KOPT-K1 (cell line): ENCODE results near the gene AGAP1.

Source experiments
- H3K27ac ChIP-seq: fragments of 200-600 bp; sonication (generic); 2 replicates; pipeline ENCODE4 v1.5.1; 2016; ENCODE audit warnings: antibody characterized with exemption, mild to moderate bottlenecking, low read depth, low read length; ENCODE audit not compliant: poor library complexity, severe bottlenecking
- H3K36me3 ChIP-seq: fragments of 200-600 bp; sonication (generic); 2 replicates; pipeline ENCODE4 v1.5.1; 2017; ENCODE audit warnings: antibody characterized with exemption, mild to moderate bottlenecking, low read length, moderate library complexity; ENCODE audit not compliant: insufficient read depth
- H3K9me3 ChIP-seq: fragments of 200-600 bp; sonication (generic); 2 replicates; pipeline ENCODE4 v1.5.1; 2017; ENCODE audit warnings: antibody characterized with exemption, low read length, mild to moderate bottlenecking; ENCODE audit not compliant: insufficient read depth, poor library complexity, severe bottlenecking

The AGAP1 gene

DNA sequence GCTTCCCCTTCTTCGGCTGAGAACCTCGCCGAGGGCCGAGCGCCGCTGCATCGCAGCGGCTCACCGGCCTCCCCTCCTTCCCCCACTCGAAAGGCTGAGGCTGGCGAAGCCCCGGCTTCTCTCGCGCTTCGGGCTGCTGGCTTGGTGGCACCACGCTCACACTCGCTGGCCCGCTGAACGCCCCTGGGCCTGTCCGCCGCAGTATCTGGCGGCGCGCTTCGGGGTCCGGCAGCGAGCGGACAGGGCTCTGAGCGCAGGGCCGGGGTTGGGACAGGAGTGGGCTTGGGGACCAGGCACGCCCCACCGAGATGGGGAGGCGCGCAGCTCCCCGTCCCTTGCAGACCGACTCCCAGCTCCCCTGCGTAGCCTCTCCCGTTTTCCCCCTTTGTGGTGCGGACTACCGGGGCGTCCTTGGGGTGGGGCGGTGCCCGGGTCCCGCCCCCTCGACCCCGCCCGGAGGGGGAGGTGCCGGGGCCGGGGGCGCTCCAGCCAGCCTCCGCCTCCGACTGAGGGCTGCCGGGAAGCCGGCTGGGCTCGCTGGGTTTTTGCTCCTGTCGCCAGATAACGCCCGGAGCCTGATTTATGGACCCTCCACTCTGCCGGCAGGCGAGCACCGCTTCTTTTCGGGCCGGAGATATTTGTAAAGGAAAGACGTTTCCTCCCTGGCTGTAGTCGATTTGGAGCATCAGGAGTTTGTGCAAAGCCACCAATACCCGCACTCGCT, 670.5 kb downstream of the AGAP1 start:
- H3K9me3 ChIP-seq, result no peaks in the 10 kb centered on the region
- H3K27ac ChIP-seq, result no peak overlapping the region
- H3K36me3 ChIP-seq, result no peaks in the 10 kb centered on the region

DNA sequence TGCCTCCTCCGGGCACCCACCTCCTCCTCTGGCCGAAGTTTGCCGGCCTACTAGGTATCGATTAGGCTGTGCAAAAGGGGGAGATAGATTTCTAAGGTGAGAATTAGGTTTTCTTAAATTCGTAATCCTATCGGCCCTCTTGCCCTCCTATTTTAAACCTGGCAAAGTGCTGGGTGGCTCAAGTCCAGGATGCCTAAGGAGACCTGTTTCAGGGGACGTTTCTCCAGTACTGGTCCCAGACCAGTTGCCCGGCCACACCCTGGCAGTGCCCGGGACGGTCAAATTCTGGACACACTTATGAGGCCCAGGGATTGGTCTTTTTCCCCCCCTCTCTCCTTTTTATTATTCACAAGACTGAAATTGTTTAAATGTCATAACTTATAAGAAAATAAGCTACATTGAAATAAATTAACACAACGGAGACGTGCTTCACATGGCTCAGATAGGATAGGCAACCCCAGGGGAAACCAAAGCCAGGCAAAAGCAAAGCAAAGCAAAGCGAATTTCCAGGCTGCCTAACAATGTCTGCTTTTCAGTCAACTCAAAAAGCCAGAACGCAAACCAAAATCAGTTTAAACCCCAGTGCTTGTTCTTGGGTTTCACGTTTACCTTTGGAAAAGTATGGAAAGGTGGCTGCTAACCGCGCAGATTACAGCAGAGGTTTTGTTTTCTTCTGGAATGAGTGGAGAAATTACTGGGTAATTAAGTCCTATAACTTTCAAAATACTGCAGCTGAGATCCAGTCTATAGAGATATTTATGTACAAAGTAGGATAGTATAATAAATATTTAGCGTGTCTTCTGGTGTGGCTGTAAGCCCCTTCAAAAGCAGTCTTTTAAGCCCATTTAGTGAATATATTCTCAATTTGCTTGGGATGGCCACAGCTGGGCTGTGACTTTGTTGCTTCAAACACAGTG, 671.3 kb downstream of the AGAP1 start:
- Histone ChIP-seq H3K9me3 (no peaks in the 10 kb centered on the region), H3K36me3 (no peaks in the 10 kb centered on the region), H3K27ac (no peak overlapping the region)

GRCh38 chr2:236165842-236166795, 672.3 kb downstream of the AGAP1 start:
- H3K9me3 ChIP-seq, result no peaks in the 10 kb centered on the region
- no peaks in the 10 kb centered on the region for H3K36me3 ChIP-seq
- H3K27ac ChIP-seq, result no peak overlapping the region

DNA sequence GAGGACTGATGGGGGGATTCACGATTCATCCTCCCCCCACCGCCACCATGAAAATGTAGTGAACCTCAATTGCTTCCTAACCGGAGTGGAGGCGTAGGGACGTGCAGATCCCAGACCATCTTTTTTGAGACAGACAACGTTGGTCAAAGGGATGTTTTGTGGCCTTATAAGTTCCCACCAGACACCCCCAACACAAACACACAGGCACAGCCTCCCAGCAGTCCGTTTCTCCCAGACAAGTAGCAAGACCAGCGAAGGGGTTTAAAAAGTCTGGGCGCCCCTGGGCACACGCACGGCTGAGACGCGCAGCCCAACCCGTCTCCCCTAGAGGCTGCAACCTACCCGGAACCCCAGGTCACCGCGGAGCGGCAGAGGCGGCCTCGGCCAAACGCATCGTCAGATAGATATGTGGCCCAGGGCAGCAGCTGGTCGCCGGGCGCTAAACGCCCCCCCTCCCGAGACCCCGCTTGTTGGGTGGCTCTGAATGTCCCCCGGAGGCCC, 673.0 kb downstream of the AGAP1 start:
- Histone ChIP-seq H3K27ac (no peak overlapping the region), H3K36me3 (no peaks in the 10 kb centered on the region), H3K9me3 (no peaks in the 10 kb centered on the region)

DNA sequence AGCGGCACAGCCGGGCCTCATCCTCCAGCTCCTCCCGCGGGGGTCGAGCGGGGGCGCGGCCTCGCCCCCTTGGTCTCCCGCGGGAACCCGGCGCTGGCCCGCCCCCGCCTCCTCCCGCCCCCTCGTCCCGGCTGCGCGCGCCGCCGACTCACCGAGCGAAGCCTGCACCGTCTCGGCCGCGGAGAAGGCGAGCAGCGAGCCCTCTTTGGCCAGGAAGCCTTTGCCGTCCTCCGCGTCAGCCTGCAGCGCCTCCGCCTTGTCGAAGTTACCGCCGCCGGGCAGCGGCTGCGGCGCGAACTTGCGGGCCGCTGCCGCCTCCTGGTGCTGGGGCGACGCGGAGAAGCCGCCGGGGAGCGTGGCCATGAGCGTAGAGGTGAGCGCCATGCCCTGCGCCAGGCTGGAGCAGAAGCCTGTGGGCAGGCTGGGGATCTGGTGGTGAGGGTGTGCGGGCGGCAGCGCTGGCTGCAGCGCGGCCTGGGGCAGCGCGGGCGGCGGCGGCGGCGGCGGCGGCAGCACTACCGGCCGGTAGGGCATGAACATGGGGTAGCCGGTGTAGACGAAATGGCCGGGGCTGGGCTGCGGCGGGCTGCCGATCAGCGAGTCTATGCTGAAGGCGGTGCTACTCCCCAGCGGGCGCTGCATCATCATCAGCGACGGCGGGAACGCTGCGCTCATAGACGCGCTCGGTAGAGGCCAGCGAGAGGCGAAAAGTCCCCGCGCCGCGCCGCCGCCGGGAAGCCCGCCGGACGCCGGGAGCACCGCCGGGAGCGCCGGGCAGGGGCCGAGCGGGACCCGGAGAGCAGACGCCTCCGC, 673.7 kb downstream of the AGAP1 start:
- Histone ChIP-seq H3K27ac (no peak overlapping the region), H3K9me3 (no peaks in the 10 kb centered on the region), H3K36me3 (no peaks in the 10 kb centered on the region)

DNA sequence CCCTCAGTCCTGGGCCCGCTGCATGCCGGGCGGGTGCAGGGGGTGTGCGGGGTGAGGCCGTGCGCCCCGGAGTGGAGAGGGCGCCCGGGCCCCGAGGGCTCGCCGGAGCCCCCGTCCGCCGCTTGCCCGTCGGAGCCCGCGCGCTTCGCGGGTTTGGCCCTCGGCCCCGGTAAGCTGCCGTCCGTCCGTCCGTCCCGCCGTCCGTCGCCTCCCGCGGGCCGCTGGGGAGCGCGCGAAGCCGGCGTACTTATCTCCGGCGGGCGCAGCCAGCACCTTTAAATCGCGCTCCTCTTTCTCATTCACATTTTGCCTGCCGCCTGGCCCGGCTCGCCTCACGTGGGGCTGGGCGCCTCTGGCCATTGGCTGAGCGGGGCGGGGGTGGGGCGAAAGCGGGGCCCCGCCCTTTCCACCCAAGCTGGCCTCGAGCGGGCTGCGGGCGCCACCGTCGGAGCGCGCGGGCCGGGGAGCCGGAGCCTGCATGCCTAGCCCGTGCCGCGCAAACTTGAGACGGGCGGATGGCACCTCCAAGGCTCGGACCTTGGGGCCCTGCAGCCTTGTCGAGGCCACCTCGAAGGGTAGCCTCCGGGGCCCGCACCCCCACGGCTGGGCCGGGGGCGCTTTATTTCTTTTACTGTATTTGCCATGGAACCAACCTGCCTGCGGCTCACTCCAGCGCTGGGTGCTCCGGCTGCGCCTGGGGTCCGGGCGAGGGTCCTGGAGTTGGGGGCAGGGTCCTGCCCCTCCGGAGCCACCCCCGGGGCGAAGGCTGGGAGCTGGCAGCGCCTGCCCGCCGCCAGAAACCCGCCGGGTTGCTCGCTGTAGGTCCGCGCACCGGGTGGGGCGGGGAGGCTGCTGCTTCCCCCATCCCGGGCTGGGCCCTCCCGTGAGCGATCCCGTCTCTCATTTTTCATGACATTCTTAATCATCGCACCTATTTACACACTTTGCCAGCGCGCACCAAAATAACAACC, 674.6 kb downstream of the AGAP1 start, which contains the start of gene GBX2:
GBX2 (minus strand) TSS at position 277 of the 971 bp plus-strand sequence. CDS start 415 bp downstream, outside the sequence.
- H3K9me3 ChIP-seq, result no peaks in the 10 kb centered on the region
- H3K36me3 ChIP-seq, result no peaks in the 10 kb centered on the region
- H3K27ac ChIP-seq, result no peak within 1 kb of the TSS

DNA sequence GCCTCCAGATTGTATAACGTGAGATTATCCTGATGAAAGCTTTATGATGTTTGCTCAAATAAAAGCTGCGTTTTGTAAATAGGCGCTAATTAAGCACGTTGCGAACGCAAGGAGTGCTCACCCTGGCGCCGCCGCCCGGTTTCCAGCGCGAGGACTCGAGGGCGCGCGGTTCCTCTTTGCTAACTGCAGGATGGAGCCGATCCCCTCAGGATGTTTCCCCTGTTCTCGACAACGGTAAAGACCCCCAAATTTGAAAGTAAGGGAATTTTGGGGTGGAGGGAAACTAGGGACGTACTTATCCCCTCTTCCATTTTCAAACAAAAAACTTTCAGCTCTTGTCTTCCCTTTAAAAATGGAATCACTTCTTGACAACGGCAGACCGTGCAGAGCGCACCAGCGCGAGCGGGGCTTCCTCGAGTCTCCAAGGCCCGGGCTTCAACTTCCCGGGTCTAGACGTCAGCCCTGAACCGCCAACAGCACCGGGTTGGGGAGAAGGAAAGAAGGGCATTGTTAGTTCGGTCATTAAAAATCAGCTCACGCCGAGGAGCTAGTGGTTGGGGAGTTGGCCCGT, 675.4 kb downstream of the AGAP1 start:
- H3K36me3 ChIP-seq, result no peaks in the 10 kb centered on the region
- H3K27ac ChIP-seq, result no peak overlapping the region
- H3K9me3 ChIP-seq, result no peaks in the 10 kb centered on the region

DNA sequence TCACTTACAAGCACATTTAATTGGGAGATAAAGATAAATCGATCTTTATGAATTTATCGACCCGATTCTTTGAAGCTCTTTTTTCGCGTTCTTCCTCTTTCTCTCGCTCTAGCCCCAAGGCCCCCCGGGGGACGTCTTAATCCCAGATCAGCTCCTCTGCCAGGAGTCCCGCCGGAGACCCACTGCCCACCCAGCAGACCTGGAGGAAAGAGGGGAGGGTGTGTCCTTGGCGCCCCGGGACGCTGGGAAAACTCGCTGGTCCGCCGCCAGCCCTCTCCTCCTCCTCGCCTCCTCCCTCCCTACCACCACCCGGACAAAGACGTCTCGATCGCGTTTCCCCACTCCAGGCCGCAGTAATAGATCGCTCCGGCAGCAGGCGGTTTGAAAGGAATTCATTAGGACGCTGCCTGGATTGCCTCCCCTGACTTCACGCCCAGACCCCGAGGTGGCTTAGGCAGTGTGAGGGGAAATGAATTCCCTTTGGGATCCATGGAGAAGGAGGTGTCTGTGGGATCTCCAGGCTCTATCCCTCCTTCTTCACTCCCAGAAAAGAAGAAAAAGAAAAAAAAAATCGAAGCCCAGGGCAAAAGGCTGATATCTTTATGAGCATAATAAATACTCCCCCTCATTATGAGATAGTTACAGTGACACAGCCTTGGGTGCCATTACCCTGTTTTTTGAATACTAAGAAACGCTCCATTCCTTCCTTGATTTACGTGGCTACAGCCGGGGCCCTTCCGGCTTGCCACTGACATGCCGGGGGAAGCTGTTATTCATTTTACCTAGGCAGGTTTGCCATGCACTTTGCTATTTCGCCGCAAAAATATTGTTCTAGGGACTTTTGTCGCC, 676.1 kb downstream of the AGAP1 start:
- Histone ChIP-seq H3K27ac (no peak overlapping the region), H3K36me3 (no peaks in the 10 kb centered on the region), H3K9me3 (no peaks in the 10 kb centered on the region)

DNA sequence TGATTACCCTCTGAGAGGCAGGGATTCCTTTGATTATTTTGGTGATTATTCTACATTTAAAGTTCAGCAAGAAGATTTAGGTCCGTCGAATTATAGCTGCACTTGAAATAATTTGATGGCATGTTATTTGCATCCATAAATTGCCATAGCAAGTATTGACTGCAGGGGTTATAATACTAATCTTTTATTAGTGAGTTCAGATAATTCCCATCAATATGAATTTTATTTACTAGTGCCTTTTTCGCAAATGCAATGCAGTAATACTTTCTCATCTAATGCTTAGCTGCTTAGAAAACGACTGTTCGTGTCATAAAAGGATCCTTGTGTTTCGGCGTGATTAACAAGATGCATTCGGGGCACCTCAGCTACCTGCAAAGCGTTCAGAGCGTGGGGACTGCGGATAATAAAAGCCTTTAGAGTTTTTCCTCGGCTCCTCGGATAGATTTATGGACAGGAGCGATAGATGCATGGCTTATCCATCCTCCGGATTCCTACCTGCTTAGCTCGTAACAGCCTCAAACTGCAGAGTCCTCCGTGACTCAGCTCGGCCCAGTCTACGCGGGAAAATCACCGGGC, 676.8 kb downstream of the AGAP1 start:
- Histone ChIP-seq H3K36me3 (no peaks in the 10 kb centered on the region), H3K9me3 (no peaks in the 10 kb centered on the region), H3K27ac (no peak overlapping the region)

DNA sequence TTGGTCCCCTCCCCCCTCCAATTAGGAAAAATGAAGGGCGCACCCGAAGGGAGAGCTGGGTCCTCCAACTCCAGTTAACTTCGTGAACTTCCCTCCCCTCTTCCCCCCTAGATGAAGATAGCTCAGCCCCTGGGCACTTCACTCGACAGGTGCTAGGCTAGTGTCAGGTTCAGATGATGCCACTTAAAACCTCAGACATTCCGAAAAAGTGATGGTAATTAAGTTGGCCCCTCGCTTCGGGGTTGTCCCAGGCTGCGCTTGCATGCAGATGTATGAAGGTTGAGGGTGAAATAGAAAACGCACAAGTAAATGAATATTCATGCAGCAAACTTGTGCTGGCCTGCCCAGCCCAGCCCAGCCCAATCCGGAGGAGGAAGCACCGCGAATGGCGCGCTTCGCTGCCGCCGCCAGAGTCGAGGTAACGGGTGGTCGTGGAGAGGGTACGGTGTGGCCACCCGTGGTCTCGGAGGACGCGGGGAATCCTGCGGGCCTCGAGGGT, 677.4 kb downstream of the AGAP1 start:
- Histone ChIP-seq H3K9me3 (no peaks in the 10 kb centered on the region), H3K27ac (no peak overlapping the region), H3K36me3 (no peaks in the 10 kb centered on the region)

DNA sequence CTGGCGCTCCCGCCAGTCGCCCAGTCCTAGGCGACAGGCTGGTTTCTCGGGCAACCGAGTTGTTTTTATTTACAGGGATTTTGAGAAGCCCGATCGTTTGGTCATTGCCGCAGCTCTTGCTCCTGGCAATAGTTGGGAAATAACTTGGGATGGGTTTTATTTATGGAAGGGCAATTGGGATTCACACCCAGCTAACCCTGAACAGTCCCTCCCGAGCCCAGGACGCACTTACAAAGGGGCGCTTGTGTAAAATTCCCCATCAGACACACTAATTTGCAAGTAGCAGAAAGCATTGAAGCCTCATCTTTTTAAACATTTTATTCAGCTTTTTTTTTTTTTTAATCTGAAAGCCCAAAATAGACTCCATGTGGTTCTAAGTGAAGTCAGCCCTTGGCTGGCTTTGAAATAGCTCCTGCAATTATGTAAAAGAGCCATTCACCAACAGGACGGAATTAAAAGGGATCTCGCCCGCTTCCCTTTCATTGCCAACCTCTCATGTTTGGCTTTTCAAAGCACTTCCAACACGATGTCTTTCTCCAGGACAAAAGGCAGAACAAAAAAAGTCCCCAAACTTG, 677.9 kb downstream of the AGAP1 start:
- Histone ChIP-seq H3K27ac (no peak overlapping the region), H3K36me3 (no peaks in the 10 kb centered on the region), H3K9me3 (no peaks in the 10 kb centered on the region)
